A549 (cell line): ENCODE data around the gene SP140L.

ENCODE experiments used
- CBX2 ChIP-seq: fragments of 200-600 bp; sonication (generic); IDR thresholded peaks from 2 replicates; pipeline ENCODE4 v1.6.1; 2016; ENCODE audit warnings: low read depth, mild to moderate bottlenecking, borderline replicate concordance
- CHD2 ChIP-seq: fragments of 150-350 bp; IDR thresholded peaks from 2 replicates; pipeline ENCODE4 v1.6.1; 2014; ENCODE audit warnings: low read length; ENCODE audit not compliant: partially characterized antibody
- CHD4 ChIP-seq: fragments of 200-600 bp; sonication (generic); IDR thresholded peaks from 2 replicates; pipeline ENCODE4 v1.6.1; 2016; ENCODE audit warnings: antibody characterized with exemption, mild to moderate bottlenecking, borderline replicate concordance
- CTCF ChIP-seq: fragments of >200 bp; sonication (Bioruptor Twin); formaldehyde crosslinking; IDR thresholded peaks from 3 replicates; pipeline ENCODE4 v1.5.1; 2016
- EP300 ChIP-seq, 2 experiments: fragments of >200 bp; sonication (Bioruptor Twin); formaldehyde crosslinking; IDR thresholded peaks; 2 replicates in 1 of 2; 3 replicates in 1 of 2; pipeline ENCODE4 v1.6.1; 2016 to 2017
- JUN ChIP-seq, 2 experiments: fragments of >200 bp; sonication (Bioruptor Twin); formaldehyde crosslinking; IDR thresholded peaks; 2 replicates in 1 of 2; 3 replicates in 1 of 2; pipeline ENCODE4 v1.6.1; 2016 to 2017
- KDM1A ChIP-seq: fragments of 200-600 bp; sonication (generic); IDR thresholded peaks from 2 replicates; pipeline ENCODE4 v1.6.1; 2016; ENCODE audit warnings: low read depth, mild to moderate bottlenecking
- MYC ChIP-seq: IDR thresholded peaks from 2 replicates; pipeline ENCODE4 v1.6.1; 2012; ENCODE audit warnings: mild to moderate bottlenecking, inconsistent platforms, low read length, improper control_type of control experiment, borderline replicate concordance
- POLR2A ChIP-seq: IDR thresholded peaks from 2 replicates; pipeline ENCODE4 v1.6.1; 2012; ENCODE audit warnings: mild to moderate bottlenecking, low read length
- RNF2 ChIP-seq: fragments of 200-600 bp; sonication (generic); IDR thresholded peaks from 2 replicates; pipeline ENCODE4 v1.6.1; 2016; ENCODE audit warnings: low read depth, mild to moderate bottlenecking, antibody characterized with exemption, moderate library complexity, borderline replicate concordance
- SMC3 ChIP-seq: fragments of >200 bp; sonication (Bioruptor Twin); formaldehyde crosslinking; IDR thresholded peaks from 3 replicates; pipeline ENCODE4 v1.6.1; 2018; ENCODE audit warnings: inconsistent platforms
- TFCP2L1 ChIP-seq: fragments of 250-450 bp; sonication (Bioruptor Pico); IDR thresholded peaks from 2 replicates; pipeline ENCODE4 v1.5.0; 2021; ENCODE audit warnings: mild to moderate bottlenecking
- TP53 ChIP-seq: fragments of 250-450 bp; sonication (Bioruptor Pico); IDR thresholded peaks from 2 replicates; pipeline ENCODE4 v1.5.0; 2021; ENCODE audit warnings: mild to moderate bottlenecking, moderate library complexity

GRCh38 chr2:230329946-230330605, 3.1 kb downstream of the SP140L start:
- TF ChIP-seq TP53 (no peak), RNF2 (no peak), EP300 (IDR thresholded peaks at IDR 0.05) (no peak), CTCF (no peak), CBX2 (no peak), KDM1A (no peak), CHD4 (no peak), JUN (IDR thresholded peaks at IDR 0.05) (no peak), SMC3 (no peak), POLR2A (no peak), TFCP2L1 (CRISPR knock-in tag) (no peak), CHD2 (no peak), MYC (no peak)
